ENCODE data around the gene GGT1.

Gene GGT1

GRCh38 chr22:24555165-24556039 lies 47.6 kb upstream of the GGT1 start, which contains the start of gene SNRPD3 (continued):
- TF ChIP-seq ZNF398 (tag by site-specific recombination; IDR thresholded peaks at IDR 0.05) (0 out of 2 replicates have a peak, but pooled peaks have one; percentile 29), ZBTB48 (tag by site-specific recombination; IDR thresholded peaks at IDR 0.05) (0 out of 2 replicates have a peak, but pooled peaks have one; percentile 69), ZBTB20 (tag by site-specific recombination; IDR thresholded peaks at IDR 0.05) (peak; percentile 95), ZFHX2 (tag by site-specific recombination; conservative IDR thresholded peaks at IDR 0.05) (peak; percentile 90), ZBTB26 (tag by site-specific recombination; optimal IDR thresholded peaks at IDR 0.05) (peak; percentile 98), ZFP37 (tag by site-specific recombination; IDR thresholded peaks at IDR 0.05) (peak; percentile 98), ZNF274 (IDR thresholded peaks at IDR 0.05; ENCODE audit: low read length) (no peak), ZNF274 (tag by site-specific recombination; IDR thresholded peaks at IDR 0.05; ENCODE audit: borderline replicate concordance) (no peak), ZNF24 (tag by site-specific recombination; IDR thresholded peaks at IDR 0.05) (peak; percentile 90), TSHZ1 (tag by site-specific recombination; IDR thresholded peaks at IDR 0.05; ENCODE audit: borderline replicate concordance) (0 out of 2 replicates have a peak, but pooled peaks have one; percentile 42), ZNF335 (tag by site-specific recombination; conservative IDR thresholded peaks at IDR 0.05) (peak; percentile 95), RBAK (tag by site-specific recombination; IDR thresholded peaks at IDR 0.05) (no peak), SCRT1 (tag by site-specific recombination; IDR thresholded peaks at IDR 0.05; ENCODE audit: borderline replicate concordance) (peak; percentile 95), ZBTB6 (tag by site-specific recombination; IDR thresholded peaks at IDR 0.05) (0 out of 2 replicates have a peak, but pooled peaks have one; percentile 17), REST (tag by site-specific recombination; IDR thresholded peaks at IDR 0.05) (0 out of 2 replicates have a peak, but pooled peaks have one; percentile 46), ZNF626 (tag by site-specific recombination; IDR thresholded peaks at IDR 0.05) (no peak), ZBTB8A (tag by site-specific recombination; IDR thresholded peaks at IDR 0.05) (peak; percentile 83), ZNF792 (tag by site-specific recombination; IDR thresholded peaks at IDR 0.05) (0 out of 2 replicates have a peak, but pooled peaks have one; percentile 34), ZNF639 (tag by site-specific recombination; IDR thresholded peaks at IDR 0.05) (peak; percentile 97), TRIM28 (IDR thresholded peaks at IDR 0.05; ENCODE audit: borderline replicate concordance, low read length) (peak; percentile 94), ZNF600 (tag by site-specific recombination; IDR thresholded peaks at IDR 0.05) (peak; percentile 23; the same call in 1 of the 2 replicates), GLIS1 (tag by site-specific recombination; IDR thresholded peaks at IDR 0.05) (0 out of 2 replicates have a peak, but pooled peaks have one; percentile 18), ZNF114 (tag by site-specific recombination; IDR thresholded peaks at IDR 0.05) (no peak), KLF7 (tag by site-specific recombination; IDR thresholded peaks at IDR 0.05; ENCODE audit: borderline replicate concordance) (peak; percentile 85; the same call in 1 of the 2 replicates), HOXA7 (CRISPR knock-in tag; IDR thresholded peaks at IDR 0.05; ENCODE audit: borderline replicate concordance) (peak; percentile 20; the same call in 1 of the 2 replicates)
